Measurements from ENCODE around the gene NADSYN1. TPM values are rescaled to one million over a fixed set of nuclear protein-coding genes. Genes with fewer than 3 reads are reported as not detected.
"Not testable (repeated sequence)": the region's sequence is repeated elsewhere in the genome, so short reads cannot be mapped to it uniquely, and the experiment has no call there.

NADSYN1 gene
- total RNA-seq, 4 donors from 2014 or later: 21.6 to 62.0 (median 41.8) TPM

DNA sequence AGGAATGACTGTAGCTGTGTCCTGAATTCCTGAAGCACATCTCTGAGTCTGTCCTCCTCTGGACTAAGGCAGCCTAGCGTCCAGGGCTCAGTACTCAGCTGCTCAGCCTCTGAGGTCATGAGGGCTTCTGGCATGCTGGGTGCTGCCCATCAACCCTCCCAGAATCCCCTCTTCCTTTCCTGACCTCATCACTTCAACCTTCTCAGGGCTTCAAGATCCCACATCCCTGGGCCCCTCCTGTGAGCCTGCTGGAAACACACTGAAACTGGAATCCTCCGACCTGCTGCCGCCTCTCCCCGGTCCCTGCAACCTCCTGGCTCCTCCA, 85.6 kb downstream of the NADSYN1 start:
- no peak overlapping the region for H3K4me3 ChIP-seq
- H3K9me3 ChIP-seq: no peaks in the 10 kb centered on the region
- WGBS, 2 donors (ENCODE audit: low coverage in 1 of 2): 71 to 83% methylated on average over 1 to 4 of the region's 4 CpGs
- no peaks in the 10 kb centered on the region for H3K4me1 ChIP-seq
- ATAC-seq: no peak
- H3K27me3 ChIP-seq: peaks cover 4% of the 10 kb centered on the region
- no peaks in the 10 kb centered on the region for H3K36me3 ChIP-seq
- no peak overlapping the region for H3K27ac ChIP-seq
- TF ChIP-seq POLR2A (IDR thresholded peaks at IDR 0.05) (no peak), POLR2AphosphoS5 (IDR thresholded peaks at IDR 0.05) (no peak), EP300 (IDR thresholded peaks at IDR 0.05) (no peak)
- TF ChIP-seq, protein P1, sequence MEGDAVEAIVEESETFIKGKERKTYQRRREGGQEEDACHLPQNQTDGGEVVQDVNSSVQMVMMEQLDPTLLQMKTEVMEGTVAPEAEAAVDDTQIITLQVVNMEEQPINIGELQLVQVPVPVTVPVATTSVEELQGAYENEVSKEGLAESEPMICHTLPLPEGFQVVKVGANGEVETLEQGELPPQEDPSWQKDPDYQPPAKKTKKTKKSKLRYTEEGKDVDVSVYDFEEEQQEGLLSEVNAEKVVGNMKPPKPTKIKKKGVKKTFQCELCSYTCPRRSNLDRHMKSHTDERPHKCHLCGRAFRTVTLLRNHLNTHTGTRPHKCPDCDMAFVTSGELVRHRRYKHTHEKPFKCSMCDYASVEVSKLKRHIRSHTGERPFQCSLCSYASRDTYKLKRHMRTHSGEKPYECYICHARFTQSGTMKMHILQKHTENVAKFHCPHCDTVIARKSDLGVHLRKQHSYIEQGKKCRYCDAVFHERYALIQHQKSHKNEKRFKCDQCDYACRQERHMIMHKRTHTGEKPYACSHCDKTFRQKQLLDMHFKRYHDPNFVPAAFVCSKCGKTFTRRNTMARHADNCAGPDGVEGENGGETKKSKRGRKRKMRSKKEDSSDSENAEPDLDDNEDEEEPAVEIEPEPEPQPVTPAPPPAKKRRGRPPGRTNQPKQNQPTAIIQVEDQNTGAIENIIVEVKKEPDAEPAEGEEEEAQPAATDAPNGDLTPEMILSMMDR (IDR thresholded peaks at IDR 0.05): no peak

DNA sequence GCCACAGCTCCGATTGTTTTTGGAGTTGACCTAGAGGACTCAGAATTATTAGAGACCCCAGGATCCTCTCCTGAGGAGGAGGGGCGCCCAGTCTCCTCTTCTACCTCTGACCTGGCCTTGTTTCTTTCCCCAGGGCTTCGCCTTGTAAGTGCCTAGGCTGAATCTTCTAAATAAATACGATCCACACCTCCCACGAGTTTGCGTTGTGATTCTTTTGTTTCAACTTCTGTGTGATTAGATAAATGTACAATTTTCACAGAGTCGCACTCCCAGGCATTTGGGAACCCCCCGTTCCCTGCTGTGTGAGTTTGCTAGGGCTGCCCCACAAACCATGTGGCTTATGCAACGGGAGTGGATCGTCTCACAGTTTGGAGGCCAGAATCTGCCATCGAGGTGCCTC, 86.0 kb downstream of the NADSYN1 start:
- no peak for TF ChIP-seq POLR2AphosphoS5 (IDR thresholded peaks at IDR 0.05)
- TF ChIP-seq, protein P1 (IDR thresholded peaks at IDR 0.05): no peak
- TF ChIP-seq EP300 (IDR thresholded peaks at IDR 0.05): no peak
- TF ChIP-seq POLR2A (IDR thresholded peaks at IDR 0.05): no peak
- 63 to 87% methylated on average over 5 to 6 of the region's 11 CpGs for whole genome bisulfite sequencing, 2 donors (ENCODE audit: low coverage in 1 of 2)
- Histone ChIP-seq H3K36me3 (no peaks in the 10 kb centered on the region), H3K9me3 (no peaks in the 10 kb centered on the region), H3K4me1 (no peaks in the 10 kb centered on the region), H3K4me3 (no peak overlapping the region), H3K27me3 (peaks cover 4% of the 10 kb centered on the region), H3K27ac (no peak overlapping the region)
- no peak for ATAC-seq

DNA sequence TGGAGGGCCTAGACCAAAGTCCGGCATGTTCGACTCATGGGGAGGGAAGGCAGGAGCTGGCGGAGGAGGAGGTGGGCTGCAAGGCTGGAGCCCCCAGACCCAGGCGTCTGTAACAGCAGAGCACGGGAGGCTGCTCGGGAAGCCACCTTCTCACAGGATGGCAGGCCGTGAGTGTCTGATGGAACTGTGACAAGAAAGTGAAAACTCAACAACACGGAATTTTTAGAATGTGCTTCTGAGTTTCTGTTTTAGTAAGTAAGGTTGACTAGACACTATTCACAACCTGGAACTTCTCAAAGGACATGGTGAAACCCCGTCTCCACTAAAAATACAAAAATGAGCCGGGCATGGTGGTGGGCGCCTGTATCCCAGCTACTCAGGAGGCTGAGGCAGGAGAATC, 87.0 kb downstream of the NADSYN1 start:
- H3K4me3 ChIP-seq, H3K27ac ChIP-seq, H3K27me3 ChIP-seq, H3K36me3 ChIP-seq, H3K9me3 ChIP-seq, H3K4me1 ChIP-seq, ATAC-seq: not testable (repeated sequence)
- 90% methylated on average over 7 of the region's 11 CpGs; no CpG with 5 or more reads in 1 of the 2 donors for WGBS, 2 donors (ENCODE audit: low coverage in 1 of 2)

DNA sequence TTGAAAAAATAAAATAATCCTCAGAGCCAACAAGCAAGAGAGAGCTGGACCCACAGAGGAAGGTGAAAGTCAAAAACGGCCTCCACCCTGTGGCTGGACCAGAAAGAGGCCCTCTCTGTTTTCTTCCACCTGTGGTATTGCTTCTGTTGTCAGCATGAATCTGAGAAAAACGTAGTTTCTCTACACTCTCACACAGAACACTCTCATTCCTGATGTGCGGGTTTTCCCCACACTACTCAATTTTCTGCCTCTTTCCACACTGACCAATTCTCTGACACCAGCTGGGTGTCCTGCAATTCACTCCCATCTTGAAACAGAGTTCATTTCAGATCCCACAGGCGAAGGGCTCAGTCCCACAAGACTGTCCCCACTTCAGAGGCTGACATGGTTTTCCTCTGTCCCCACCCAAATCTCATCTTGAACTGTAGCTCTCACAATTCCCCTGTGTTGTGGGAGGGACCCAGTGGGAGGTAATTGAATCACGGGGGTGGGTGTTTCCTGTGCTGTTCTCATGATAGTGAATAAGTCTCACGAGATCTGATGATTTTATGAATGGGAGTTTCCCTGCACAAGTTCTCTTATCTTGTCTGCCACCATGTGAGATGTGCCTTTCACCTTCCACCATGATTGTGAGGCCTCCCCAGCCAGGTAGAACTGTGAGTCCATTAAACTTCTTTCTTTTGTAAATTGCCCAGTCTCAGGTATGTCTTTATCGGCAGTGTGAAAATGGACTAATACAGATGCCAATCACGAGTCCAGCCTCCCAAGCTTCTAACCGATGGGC, 87.7 kb downstream of the NADSYN1 start:
- H3K36me3 ChIP-seq, H3K27ac ChIP-seq, H3K9me3 ChIP-seq, H3K4me1 ChIP-seq, H3K4me3 ChIP-seq, ATAC-seq: not testable (repeated sequence)
- WGBS, 2 donors (ENCODE audit: low coverage in 1 of 2): 74 to 87% methylated on average over 6 to 9 of the region's 9 CpGs
- H3K27me3 ChIP-seq: peaks cover 11% of the 10 kb centered on the region

DNA sequence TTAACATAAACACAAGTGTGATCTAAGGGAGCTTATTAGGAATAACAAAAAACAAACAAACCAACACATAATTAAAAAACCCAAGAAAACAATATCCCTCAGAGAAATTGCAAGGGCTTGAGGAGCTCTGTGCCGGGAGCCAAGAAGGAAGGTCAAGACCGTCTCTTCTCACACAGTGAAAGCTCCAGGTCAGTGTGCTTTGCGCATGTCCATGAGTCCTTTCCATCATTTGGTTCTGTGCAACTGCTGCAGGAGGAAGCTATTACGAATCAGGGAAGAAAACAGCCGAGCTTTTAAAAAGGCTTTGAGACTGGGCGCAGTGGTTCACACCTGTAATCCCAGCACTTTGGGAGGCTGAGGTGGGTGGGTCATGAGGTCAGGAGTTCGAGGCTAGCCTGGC, 89.4 kb downstream of the NADSYN1 start:
- Histone ChIP-seq H3K36me3 (no peaks in the 10 kb centered on the region), H3K4me1 (no peaks in the 10 kb centered on the region), H3K27me3 (peaks cover 28% of the 10 kb centered on the region), H3K27ac (no peak overlapping the region), H3K9me3 (peaks cover 0 to 8% (median 0%) of the 10 kb centered on the region in 3 donors), H3K4me3 (no peak overlapping the region)
- TF ChIP-seq POLR2AphosphoS5 (IDR thresholded peaks at IDR 0.05): no peak
- no peak for TF ChIP-seq EP300 (IDR thresholded peaks at IDR 0.05)
- TF ChIP-seq, protein P1 (IDR thresholded peaks at IDR 0.05): no peak
- no peak for TF ChIP-seq POLR2A (IDR thresholded peaks at IDR 0.05)
- ATAC-seq: no peak
- 73 to 75% methylated on average over 4 to 7 of the region's 7 CpGs for WGBS, 2 donors (ENCODE audit: low coverage in 1 of 2)

Measured in gastroesophageal sphincter (tissue), 4 donors.